GM18951 (cell line): ENCODE results near the gene RFTN1.

Source experiments
- POLR2A ChIP-seq: IDR thresholded peaks from 4 replicates; pipeline ENCODE4 v1.6.1; 2011; ENCODE audit warnings: mild to moderate bottlenecking; ENCODE audit not compliant: insufficient read length, insufficient read depth; ENCODE audit errors: extremely low read depth
- in situ Hi-C: fragments of 300-500 bp; cut with MboI; formaldehyde crosslinking; loops from one replicate; pipeline ENCODE4 v1.12.0; 2022; ENCODE audit warnings: low sequenced_read_pairs, mixed read lengths, inconsistent platforms; ENCODE audit not compliant: unreplicated experiment

RFTN1 gene

GRCh38 chr3:16349986-16350596 is 163.4 kb downstream of the RFTN1 start:
- TF ChIP-seq POLR2A: no peak

GRCh38 chr3:16347548-16347947 is 166.0 kb downstream of the RFTN1 start:
- TF ChIP-seq POLR2A: no peak
- in situ Hi-C loops: no loop called here

More at GRCh38 chr3:16349986-16350596, 163.4 kb downstream of the RFTN1 start:
- in situ Hi-C loops: no loop called here

GRCh38 chr3:16346413-16347081 is 167.0 kb downstream of the RFTN1 start:
- TF ChIP-seq POLR2A: no peak
- in situ Hi-C loops: no loop called here

- in situ Hi-C loops: no loop called here
- TF ChIP-seq POLR2A: no peak
Measured at GRCh38 chr3:16343101-16343500, 170.4 kb downstream of the RFTN1 start.

- in situ Hi-C loops: no loop called here
- no peak for TF ChIP-seq POLR2A
Measured at GRCh38 chr3:16338999-16339398, 174.5 kb downstream of the RFTN1 start.

- in situ Hi-C loops: no loop called here
- no peak for TF ChIP-seq POLR2A
Measured at GRCh38 chr3:16337856-16338540, 175.5 kb downstream of the RFTN1 start.

GRCh38 chr3:16336825-16337224 is 176.7 kb downstream of the RFTN1 start:
- no peak for TF ChIP-seq POLR2A
- in situ Hi-C loops: no loop called here

GRCh38 chr3:16335772-16336645 is 177.5 kb downstream of the RFTN1 start:
- in situ Hi-C loops: no loop called here
- no peak for TF ChIP-seq POLR2A

GRCh38 chr3:16335333-16335732 is 178.2 kb downstream of the RFTN1 start:
- TF ChIP-seq POLR2A: no peak
- in situ Hi-C loops: no loop called here

GRCh38 chr3:16334909-16335308 is 178.6 kb downstream of the RFTN1 start:
- in situ Hi-C loops: no loop called here
- no peak for TF ChIP-seq POLR2A

- in situ Hi-C loops: no loop called here
- no peak for TF ChIP-seq POLR2A
Measured at GRCh38 chr3:16332904-16333426, 180.5 kb downstream of the RFTN1 start.

GRCh38 chr3:16331319-16331883 is 182.1 kb downstream of the RFTN1 start:
- in situ Hi-C loops: no loop called here

More at GRCh38 chr3:16331319-16331883, 182.1 kb downstream of the RFTN1 start:
- TF ChIP-seq POLR2A: no peak
